UCSD-AML1 (cell line): Measurements from ENCODE around the gene NEGR1.

Source experiments
- DNase-seq: peaks from one replicate; lab custom pipeline; 2025; ENCODE audit not compliant: unreplicated experiment; lab: John Stamatoyannopoulos, UW

Gene NEGR1

GRCh38 chr1:72122099-72122880, 160.0 kb downstream of the NEGR1 start:
- no peak for DNase-seq

- DNase-seq, result no peak
These were observed 162.8 kb downstream of the NEGR1 start for GRCh38 chr1:72119491-72119890.

DNA sequence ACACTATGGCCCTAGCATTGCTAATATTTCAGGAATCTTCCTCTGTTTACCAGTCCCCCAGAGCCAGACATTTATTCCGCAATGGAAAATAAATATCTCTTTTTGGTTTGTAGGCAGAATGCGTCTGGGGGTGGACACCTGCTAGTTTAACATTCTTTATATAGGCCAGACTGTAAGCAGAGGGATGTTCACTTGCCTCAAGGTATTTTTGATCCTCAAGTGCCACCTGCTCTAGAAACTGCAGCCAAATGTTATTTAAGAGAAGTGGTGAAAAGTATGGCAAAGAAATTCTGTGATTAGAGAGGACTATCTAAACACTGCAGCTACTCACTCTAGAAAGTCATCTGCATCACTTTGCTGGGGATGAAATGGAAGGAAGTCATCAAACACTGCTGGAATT, 164.7 kb downstream of the NEGR1 start:
- DNase-seq, result no peak

DNA sequence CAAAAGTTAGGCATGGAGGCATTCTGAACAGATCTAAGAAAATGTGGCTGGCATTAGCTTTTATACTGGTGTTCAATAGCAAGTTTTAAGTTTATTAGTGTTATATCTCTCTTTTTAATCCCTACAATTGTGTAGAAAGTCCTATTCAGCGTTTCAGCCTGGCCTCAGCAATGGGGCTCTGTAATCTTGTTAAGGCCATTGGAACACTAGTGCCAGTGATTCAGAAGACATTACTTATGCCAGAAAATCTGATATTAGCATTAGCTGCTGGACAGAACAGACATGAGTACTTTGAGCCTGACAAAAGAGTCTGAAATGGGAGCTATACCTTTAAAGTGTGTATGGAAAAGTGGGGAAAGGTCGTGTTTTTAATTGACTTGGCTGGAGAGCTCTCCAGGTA, 167.0 kb downstream of the NEGR1 start:
- DNase-seq, result no peak

- no peak for DNase-seq
These were observed 170.7 kb downstream of the NEGR1 start for GRCh38 chr1:72111662-72112061.

GRCh38 chr1:72109916-72110315, 172.4 kb downstream of the NEGR1 start:
- DNase-seq, result no peak

- DNase-seq, result no peak
These were observed 177.1 kb downstream of the NEGR1 start for GRCh38 chr1:72105201-72105600.

DNA sequence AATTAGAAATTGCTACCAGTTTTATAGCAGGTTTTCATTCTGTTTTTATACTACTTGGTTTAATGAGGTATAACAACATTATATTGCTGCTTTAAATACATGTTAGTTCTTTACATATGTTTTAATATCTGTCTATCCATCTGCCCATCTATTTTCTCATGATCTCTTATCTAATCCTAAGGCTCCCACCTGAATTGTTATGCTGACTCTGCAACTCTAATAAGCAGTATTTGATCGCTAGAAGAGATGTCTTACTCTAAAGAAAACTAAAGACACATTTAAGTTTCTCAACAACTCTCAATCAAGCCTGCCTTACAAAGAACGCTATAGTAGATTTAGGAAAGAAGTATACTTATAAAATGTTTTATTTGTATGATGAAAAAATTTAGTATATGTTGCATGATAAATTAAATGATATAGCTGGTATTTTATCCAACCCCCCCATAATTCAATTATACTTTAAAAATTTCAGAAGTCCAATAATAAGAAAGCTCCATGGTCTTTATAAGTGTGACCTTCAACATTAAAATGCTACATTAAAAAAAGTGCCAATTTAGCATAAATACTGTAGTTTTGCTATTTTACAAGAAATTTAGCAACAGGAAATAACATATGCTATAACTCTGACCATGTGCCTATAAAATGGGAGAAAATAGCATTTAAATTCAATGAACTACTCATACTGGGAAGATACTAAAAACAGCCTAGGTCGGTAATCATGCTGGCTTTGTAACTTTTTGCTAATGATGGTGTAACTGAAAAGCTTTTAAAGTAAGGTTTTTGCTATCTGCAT, 180.3 kb downstream of the NEGR1 start:
- no peak for DNase-seq

GRCh38 chr1:72100771-72101170, 181.6 kb downstream of the NEGR1 start:
- no peak for DNase-seq

GRCh38 chr1:72097851-72098570, 184.3 kb downstream of the NEGR1 start:
- no peak for DNase-seq

DNA sequence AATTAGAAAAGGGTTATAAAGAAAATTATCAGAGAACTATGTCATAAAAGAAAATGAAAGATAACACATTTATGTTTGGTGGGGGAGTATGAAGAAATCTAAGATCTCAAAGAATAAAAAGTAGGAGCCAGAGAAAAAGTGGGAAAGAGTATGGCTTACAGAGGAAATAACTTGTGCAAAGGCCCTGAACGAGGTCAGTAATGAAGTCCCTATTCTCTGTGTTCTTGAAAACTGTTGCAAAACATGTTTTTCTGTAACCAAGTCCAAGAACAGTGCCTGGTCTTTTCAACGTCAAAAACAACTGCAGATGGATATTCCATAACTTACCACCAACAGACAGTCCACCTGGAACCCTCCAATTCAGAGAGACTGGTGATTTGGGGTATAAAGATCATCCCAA, 188.1 kb downstream of the NEGR1 start:
- no peak for DNase-seq

DNA sequence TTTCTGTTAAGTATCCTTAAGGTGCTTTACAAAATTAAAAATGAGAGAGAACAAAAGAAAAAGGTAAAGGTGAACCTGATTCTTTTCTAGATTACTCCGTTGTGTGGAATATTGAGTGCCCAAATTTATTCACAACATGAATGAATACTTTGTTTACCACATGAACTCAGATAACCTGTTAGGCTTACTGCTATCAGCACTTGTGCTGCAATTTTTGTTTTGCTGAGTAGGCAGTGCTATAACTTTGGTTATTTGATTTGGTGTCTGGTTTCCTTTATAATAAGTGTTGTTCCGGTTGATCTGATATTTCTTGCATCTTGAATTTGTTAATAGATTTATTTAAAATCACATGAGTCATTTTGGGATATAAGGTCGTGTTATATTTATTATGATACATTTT, 195.9 kb downstream of the NEGR1 start:
- DNase-seq, result no peak

DNA sequence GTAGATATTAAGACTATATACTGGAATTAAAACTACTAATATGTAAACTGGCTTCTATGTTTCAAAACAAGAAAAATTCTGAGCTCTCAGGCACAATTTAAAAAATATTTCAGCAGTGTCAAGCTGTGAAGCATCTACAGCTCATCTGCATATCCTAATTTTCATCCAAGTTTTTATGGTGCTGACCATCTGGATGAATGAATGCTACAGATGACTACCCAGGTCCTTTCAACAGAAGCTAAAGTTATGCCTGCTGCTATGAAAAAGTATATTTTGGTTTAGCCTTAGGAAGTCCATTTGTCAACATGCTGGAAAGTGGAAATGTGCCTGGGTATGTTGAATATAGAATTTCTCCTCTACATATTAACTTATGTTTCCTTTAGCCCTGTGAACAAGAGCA, 206.9 kb downstream of the NEGR1 start:
- DNase-seq, result no peak

DNA sequence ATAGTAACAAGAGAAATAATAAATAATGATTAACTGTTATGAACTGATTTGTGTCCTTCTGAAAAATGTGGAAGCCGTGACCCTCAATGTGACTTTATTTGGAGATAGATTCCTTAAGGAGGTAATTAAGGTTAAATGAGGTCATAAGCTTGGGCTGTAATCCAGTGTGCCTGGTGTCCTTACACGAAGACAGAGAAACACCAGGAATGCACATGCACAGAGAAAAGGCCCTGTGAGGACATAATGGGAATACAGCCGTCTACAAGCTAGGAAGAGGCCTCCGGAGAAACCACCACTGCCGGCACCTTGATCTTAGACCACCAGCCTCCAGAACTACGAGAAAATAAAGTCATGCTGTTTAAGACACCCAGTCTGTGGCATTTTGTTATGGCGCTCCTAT, 215.9 kb downstream of the NEGR1 start:
- DNase-seq, result no peak

DNA sequence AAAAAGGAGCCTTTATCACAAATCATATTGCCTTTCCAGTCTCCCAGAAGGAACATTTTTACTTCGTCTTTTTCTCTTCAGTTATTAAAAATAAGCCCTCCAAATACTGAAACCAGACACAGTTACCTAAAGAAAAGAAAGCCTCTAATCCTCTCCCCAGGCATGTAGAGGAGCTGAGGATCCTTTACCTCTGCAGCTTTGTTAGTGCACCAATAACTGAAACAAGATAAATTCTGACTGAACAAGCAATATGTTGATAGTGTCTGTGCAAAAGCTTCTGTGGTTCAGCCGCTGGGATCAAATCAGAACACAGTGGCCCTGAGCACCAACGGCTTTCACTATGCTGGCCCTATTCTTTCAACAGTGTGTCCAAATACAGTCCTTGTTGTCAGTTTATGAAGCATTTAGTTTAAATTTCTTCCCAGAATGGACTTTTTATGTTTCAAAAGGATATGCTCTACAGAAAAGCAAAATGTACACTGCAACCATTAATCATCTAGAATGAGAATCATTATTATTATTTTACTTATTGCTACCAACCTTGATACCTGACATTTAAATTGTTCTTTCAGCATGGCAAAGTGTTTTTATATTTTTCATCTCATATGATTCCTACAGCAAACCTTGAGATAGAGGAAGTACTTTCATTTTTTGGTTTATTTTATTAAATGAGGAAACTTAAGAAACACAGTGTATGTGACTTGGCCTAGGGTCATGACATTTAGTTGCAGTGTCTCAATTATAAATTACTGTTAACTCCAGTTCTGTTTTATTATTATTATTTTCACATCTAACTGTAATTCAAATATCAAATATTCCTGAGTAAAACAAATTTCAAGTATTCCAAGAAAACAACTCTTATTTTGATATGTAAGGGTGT, 217.9 kb downstream of the NEGR1 start:
- no peak for DNase-seq

- DNase-seq, result no peak
These were observed 218.8 kb downstream of the NEGR1 start for GRCh38 chr1:72063364-72064044.

- no peak for DNase-seq
These were observed 219.8 kb downstream of the NEGR1 start for GRCh38 chr1:72062584-72062983.

DNA sequence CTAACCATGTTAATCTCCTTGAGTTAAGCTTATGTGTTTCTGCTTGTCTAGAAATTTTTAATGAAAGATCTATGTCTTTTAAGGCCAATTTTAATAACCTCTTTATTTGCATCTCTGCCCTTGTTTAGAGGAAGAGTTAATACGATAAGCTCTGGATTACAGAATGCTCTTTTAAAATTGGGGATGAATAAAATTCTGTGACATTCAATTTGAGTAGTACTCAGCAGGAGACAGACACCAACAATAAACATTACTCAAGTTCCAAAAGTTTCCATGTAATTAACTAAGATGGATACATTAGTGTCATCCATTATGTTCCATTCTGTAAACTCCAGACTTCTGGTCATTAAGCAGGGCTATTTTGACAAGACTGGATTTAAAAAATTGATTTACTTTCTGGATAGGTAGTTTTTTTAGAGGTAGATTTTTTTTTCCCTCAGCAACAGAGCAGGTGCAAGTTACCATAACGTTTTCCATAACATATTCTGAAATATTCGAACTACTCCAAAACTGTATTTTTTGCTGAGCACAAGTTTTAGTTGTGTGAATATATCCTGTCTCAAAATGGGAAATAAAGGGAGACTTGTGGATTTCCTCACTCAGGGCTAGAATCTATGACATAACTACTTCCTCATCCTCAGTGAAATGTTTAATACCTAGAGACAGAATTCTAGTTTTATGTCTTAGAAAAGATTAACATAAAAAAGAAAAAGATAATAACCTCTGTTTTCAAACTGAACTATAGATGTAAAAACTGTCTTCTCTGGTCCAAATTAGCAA, 221.7 kb downstream of the NEGR1 start:
- DNase-seq, result no peak

DNA sequence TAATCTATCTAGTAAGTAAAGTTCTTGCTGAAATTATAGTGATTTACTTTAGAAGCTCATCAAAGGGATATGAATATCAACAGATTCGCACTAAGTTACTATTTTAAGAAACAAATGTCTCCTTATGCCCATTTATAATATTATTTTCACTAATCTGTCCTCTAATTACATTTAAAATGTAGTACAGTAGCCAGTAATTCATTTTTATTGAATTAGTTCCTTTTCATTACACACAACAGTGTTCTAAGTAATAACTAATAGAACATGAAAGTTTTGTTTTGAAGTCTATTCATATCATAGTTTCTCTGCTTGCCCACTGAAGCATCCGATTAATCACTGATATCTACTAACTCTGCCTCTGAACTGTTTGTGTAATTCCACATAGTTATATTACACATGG, 225.8 kb downstream of the NEGR1 start:
- DNase-seq, result no peak

GRCh38 chr1:72051538-72051937, 230.8 kb downstream of the NEGR1 start:
- no peak for DNase-seq
